Psoas muscle (tissue), 8 donors: ENCODE measurements around the gene TCF7L2. TPM values are rescaled to one million over a fixed set of nuclear protein-coding genes. Genes with fewer than 3 reads are reported as not detected.

ENCODE experiments used
- ATAC-seq, 4 donors: fragments of 200-7000 bp; cut with Tn5 transposase; one replicate each; pipeline ENCODE4 v1.9.1; 2020; ENCODE audit warnings: moderate library complexity in 3 of 4, mild to moderate bottlenecking in 2 of 4
- DNase-seq, 2 donors: peaks; one replicate each; pipeline ENCODE4 v3.0.0-alpha.2; 2020
- H3K27ac ChIP-seq: fragments of 200-600 bp; one replicate; pipeline ENCODE4 v1.8.0; 2022
- H3K27me3 ChIP-seq, 3 donors: fragments of 200-600 bp in 1 of 3; one replicate each; pipeline versions ENCODE4 v1.6.1 to v1.8.0; 2013 to 2022; ENCODE audit warnings: low read length in 2 of 3, mild to moderate bottlenecking in 2 of 3, moderate library complexity in 1 of 3; ENCODE audit not compliant: insufficient read depth in 3 of 3
- H3K36me3 ChIP-seq, 2 donors: fragments of 200-600 bp in 1 of 2; one replicate each; pipeline versions ENCODE4 v1.6.1 to v1.8.0; 2013 to 2022; ENCODE audit warnings: low read depth in 1 of 2, mild to moderate bottlenecking in 1 of 2, moderate library complexity in 1 of 2; ENCODE audit not compliant: insufficient read depth in 1 of 2
- H3K4me1 ChIP-seq: fragments of 200-600 bp; one replicate; pipeline ENCODE4 v1.8.0; 2022
- H3K4me3 ChIP-seq: fragments of 200-600 bp; one replicate; pipeline ENCODE4 v1.8.0; 2022; ENCODE audit warnings: mild to moderate bottlenecking
- H3K9me3 ChIP-seq: fragments of 200-600 bp; one replicate; pipeline ENCODE4 v1.8.0; 2022
- CTCF ChIP-seq: fragments of 200-600 bp; IDR thresholded peaks from one replicate; pipeline ENCODE4 v1.8.0; 2022; ENCODE audit warnings: antibody characterized with exemption
- WGBS, 3 donors: extraction: QIAGEN DNeasy Blood & Tissue Kit; methylation state at CpG; one replicate each; pipeline versions ENCODE4 v1.1.6 to v1.1.7; 2013; 5-methylcytosine and 5-hydroxymethylcytosine counted together
- intact Hi-C, 2 donors: fragments of 100-400 bp; cut with DNase I; formaldehyde crosslinking; loops; one replicate each; pipeline versions ENCODE4 v1.11.0 to v1.14.2; 2022
- long read RNA-seq, 2 donors: library from polyadenylated mRNA; unstranded; transcript quantifications; one replicate each; pipeline ENCODE4 v2.0.0, GENCODE V29; 2021
- polyA plus RNA-seq, 3 donors: library from polyadenylated mRNA; stranded (reverse); fragments of 200-250 nt; gene quantifications; one replicate each; pipeline ENCODE4 v1.2.3, GENCODE V29; 2013
- total RNA-seq, 4 donors: library from RNA; stranded (reverse); fragmentation: NEBNext Ultra II Directional in 2 of 4; extraction: Animal tissue kit (Norgen Biotek cat#: 25700) in 2 of 4; gene quantifications; one replicate each; pipeline versions ENCODE4 v1.2.1 to v1.2.4, GENCODE V29; 2021 to 2023
- donor health status: healthy with polysubstance abuse.
- donor health status: DM: no; HTN: no; CAD: no; lungs with moderate emphysema.
- donor health status: Bipolar disorder and iron deficiency.
- donor health status: healthy.
- donor health status: DM: yes; HTN: yes; CAD: no.
- donor health status: DM: no; HTN: no; CAD: no.
- donor health status: DM: no; HTN: no; CAD: no.
- donor health status: DM: yes; HTN: yes; CAD: no.

The TCF7L2 gene
- 1 to 10 TPM; 4.3 to 8.5 (median 5.9) TPM for total RNA-seq
- polyA plus RNA-seq = 1 to 10 TPM; 1.8 to 3.4 (median 2.5) TPM
- long read RNA-seq, donor 1, partial matches to known transcripts = 1 of 1 reads
- long read RNA-seq, donor 1, other reads (novel, unspliced or antisense) = 0 of 1 reads
- long read RNA-seq, donor 2, partial matches to known transcripts = 5 of 10 reads
- long read RNA-seq, donor 2, other reads (novel, unspliced or antisense) = 4 of 10 reads

- Histone ChIP-seq H3K4me1 (peaks cover 12% of the 10 kb centered on the region), H3K27me3 (no peaks in the 10 kb centered on the region), H3K4me3 (peak within 1 kb of the TSS; percentile 80), H3K9me3 (no peaks in the 10 kb centered on the region), H3K36me3 (no peaks in the 10 kb centered on the region), H3K27ac (peak within 1 kb of the TSS; percentile 90)
- 0 to 2% (median 1%) methylated on average over 39 of the region's 39 CpGs for WGBS, 3 donors
- TF ChIP-seq CTCF = no peak
- intact Hi-C loops = loop anchor here (5.0 to 10.0 kb wide), 6 partner anchors 47 to 225 kb away; no protein-coding TSS in a partner anchor
- ATAC-seq = peak; percentile 84 to 88 (median 86)
- peak; percentile 94 to 97 for DNase-seq
These were observed at the start of gene TCF7L2 for GRCh38 chr10:112949875-112950507. Gene TCF7L2 (plus strand): TSS chr10:112950247. CDS start chr10:112950757, 510 bp downstream.

GRCh38 chr10:112902730-112903129, 47.3 kb upstream of the TCF7L2 start:
- Histone ChIP-seq H3K27ac (no peak overlapping the region), H3K4me1 (no peaks in the 10 kb centered on the region), H3K9me3 (no peaks in the 10 kb centered on the region), H3K36me3 (no peaks in the 10 kb centered on the region), H3K4me3 (no peak overlapping the region), H3K27me3 (no peaks in the 10 kb centered on the region)
- no peak for TF ChIP-seq CTCF
- intact Hi-C loops = no loop called here
- ATAC-seq = no peak
- 88 to 89% (median 88%) methylated on average over 1 of the region's 1 CpG for WGBS, 3 donors
- no peak for DNase-seq

DNA sequence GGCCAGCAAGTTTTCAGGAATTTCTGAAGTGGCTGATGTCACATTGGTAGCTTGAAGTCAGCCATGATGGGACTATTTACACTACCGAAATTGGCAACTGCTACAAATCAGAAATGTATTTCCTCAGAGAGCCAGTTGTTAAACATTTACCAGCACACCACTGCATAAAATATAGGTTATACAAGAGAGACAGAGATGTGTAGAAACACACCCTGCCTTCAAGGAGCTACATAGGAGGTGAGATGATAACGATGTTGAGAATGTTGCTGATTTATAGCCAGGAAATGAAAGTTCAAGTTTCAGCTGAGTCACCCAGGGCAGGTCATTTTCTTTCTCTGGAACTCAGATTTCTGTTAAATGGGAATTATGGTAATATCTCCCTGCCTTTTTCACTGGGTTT, 46.0 kb upstream of the TCF7L2 start:
- TF ChIP-seq CTCF = no peak
- DNase-seq (no peak), ATAC-seq (no peak)
- intact Hi-C loops = no loop called here
- Histone ChIP-seq H3K4me3 (no peak overlapping the region), H3K4me1 (no peaks in the 10 kb centered on the region), H3K27me3 (no peaks in the 10 kb centered on the region), H3K27ac (no peak overlapping the region), H3K36me3 (no peaks in the 10 kb centered on the region), H3K9me3 (no peaks in the 10 kb centered on the region)
- 68 to 79% (median 70%) methylated on average over 2 of the region's 2 CpGs for WGBS, 3 donors

DNA sequence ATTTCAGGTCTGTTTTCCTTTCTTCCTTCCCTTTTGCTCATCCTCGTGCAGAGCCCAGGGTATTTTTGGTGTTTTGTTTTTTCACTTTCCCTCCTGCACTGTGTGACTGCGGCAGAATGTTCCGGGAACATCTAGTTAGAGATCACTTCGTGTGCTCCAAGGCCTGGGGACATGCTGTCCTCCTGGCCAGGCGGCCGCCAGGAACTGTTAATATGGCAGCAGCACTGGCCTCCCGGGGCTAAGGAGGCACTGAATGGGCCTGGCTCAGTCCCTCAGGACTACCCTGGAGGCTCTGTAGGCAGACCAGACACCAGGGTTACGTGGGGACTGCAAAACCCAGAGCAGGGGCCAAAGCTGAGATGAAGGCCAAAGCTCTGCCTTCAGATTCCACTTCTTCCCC, 43.1 kb upstream of the TCF7L2 start:
- 47 to 79% (median 77%) methylated on average over 8 of the region's 8 CpGs for WGBS, 3 donors
- no peaks in the 10 kb centered on the region for H3K4me1 ChIP-seq
- H3K9me3 ChIP-seq = no peaks in the 10 kb centered on the region
- no peaks in the 10 kb centered on the region for H3K27me3 ChIP-seq
- DNase-seq = no peak
- ATAC-seq = no peak
- intact Hi-C loops = no loop called here
- no peak overlapping the region for H3K27ac ChIP-seq
- H3K4me3 ChIP-seq = no peak overlapping the region
- no peaks in the 10 kb centered on the region for H3K36me3 ChIP-seq
- TF ChIP-seq CTCF = no peak
